SK-N-DZ (cell line): Measurements from ENCODE around the gene RNF157.
"Not testable (repeated sequence)": the region's sequence is repeated elsewhere in the genome, so short reads cannot be mapped to it uniquely, and the experiment has no call there.

Experiments used
- DNase-seq: peaks from one replicate; pipeline ENCODE4 v3.0.0-alpha.2; 2015; ENCODE audit warnings: low spot score

RNF157 gene

DNA sequence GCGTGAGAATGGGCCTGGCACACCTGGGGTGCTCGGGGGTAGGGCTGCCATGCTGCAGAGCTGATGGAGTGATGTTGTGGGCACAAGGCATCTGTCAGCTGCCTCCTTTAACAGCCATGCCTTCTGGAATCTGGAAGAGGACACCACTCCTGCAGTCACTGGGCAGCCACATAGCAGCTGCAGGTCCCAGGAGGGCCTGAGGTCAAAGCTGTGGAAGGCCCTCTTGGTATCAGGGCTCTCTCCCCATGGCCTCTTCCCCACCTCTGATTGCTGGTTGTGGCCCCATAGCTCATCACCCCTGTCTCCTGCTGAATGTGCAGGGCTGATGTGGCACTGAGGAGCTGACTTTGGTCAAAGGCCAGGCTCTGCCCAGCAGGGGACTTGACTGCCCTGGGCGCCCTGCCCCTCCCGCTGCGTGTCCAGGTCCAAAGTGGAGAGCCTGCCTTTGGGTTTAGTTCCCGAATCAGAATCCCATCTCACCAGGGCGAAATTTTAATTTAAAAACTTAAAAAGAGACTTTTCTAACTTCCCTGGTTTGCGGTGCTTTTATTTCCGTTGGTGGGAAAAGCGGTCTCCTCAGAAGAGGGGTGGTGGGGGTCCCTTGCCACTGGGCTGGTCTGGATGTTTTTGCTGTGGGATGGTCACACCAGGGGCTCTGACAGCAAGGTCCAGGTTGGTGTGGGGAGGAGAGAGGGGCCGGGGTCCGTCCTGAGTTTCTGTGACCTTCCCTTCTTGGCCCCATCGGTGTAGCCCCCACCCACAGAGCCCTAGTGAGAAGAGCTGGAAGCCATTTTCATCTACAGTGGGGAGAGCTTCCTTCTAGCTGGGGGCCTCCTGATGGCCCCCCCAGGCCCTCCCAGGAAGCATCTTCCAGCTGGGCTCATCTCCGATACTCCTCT is 30.7 kb upstream of the RNF157 start:
- DNase-seq: no peak

DNA sequence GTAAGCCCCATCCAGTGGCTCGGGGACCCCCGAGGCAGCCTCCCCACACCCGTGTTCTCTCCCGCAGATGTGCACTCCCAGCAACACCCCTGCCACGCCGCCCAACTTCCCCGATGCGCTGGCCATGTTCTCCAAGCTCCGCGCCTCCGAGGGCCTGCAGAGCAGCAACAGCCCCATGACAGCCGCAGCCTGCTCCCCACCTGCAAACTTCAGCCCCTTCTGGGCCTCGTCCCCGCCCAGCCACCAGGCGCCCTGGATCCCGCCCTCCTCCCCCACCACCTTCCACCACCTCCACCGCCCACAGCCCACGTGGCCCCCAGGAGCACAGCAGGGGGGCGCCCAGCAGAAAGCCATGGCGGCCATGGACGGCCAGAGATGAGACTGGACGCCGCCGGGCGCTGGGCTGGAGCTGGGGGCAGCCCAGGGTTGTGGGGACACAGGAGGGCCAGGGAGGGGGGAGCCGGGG is 29.9 kb upstream of the RNF157 start:
- no peak for DNase-seq

DNA sequence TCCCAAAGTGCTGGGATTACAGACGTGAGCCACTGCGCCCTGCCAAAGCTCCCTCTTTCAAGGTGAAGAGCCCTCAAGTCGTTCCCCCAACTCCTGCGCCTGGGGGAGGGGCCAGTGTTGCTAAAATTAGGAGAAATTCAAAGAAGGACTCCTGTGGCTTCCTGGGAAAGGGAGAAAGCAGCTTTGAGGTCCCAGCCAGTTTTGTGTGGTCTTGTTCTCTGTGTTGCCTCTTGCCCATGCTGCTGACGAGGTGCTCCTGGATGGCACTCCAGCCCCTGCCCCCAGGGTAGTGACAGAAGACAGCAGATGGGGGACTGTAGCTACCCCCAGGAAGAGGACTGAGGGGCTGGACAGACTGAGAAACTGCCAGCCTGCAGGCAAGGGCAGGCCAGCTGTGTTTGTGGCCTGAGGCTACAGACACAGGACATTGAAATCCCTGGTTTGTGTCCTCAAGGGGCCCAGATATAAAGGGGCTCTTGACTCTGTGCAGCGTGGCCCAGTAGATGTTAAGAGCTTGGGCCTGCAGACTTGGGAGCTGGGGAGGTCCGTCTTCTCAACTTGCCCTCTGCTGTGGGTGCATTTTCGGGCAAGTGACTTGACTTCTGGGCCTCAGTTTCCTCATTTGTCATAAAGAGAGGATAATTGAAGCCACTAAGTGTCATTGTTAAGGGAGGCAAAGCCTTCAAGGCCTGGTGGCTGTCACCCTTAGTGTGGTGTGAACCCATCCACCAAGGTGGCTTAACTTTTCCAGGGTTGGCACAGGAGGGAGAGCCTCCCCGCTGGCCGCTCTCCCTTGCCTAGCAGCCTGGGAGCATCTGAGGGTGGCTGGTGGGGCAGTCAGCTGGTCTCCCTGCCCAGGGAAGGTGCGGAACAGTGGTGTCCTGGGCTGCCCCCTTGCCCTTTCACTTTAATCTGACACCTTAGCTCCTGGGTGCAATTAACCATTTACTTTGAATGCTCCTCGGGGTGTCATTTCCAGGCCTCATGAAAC is 29.0 kb upstream of the RNF157 start:
- DNase-seq: no peak

GRCh38 chr17:76268015-76268749 is 27.9 kb upstream of the RNF157 start:
- DNase-seq: no peak

GRCh38 chr17:76267581-76268001 is 27.3 kb upstream of the RNF157 start:
- DNase-seq: not testable (repeated sequence)

- no peak for DNase-seq
These were observed 26.8 kb upstream of the RNF157 start for GRCh38 chr17:76267051-76267576.

- no peak for DNase-seq
These were observed 26.1 kb upstream of the RNF157 start for GRCh38 chr17:76266244-76266938.

DNA sequence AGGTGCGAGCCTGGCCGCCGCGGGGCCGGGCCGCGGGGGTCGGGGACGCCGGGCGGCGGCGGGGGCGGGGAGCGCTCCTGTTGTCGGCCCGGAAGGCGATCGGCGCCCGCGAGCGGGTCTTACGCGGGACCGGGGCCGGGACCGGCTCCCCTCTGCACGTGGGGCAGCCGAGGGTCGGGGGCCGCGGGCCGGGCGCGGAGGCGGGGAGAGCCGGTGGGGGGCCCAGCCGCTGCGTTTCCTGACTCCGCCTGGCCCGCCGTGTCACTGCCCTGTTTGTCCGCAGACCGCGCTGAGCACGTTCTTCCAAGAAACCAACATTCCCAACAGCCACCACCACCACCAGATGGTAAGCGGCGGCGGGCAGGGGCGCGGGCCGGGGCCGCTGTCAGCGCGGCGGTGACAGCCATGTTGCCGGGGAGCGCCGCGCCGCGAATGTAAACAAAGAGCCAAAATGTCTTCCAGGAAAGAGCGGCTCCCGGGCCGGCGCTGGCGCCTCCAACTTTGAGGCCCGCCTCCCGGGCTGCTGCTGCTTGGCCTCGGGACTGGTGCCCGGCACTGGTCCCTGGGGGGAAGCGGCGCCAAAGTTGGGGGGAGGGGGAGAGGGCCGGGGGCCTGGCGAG is 25.4 kb upstream of the RNF157 start:
- DNase-seq: no peak

DNA sequence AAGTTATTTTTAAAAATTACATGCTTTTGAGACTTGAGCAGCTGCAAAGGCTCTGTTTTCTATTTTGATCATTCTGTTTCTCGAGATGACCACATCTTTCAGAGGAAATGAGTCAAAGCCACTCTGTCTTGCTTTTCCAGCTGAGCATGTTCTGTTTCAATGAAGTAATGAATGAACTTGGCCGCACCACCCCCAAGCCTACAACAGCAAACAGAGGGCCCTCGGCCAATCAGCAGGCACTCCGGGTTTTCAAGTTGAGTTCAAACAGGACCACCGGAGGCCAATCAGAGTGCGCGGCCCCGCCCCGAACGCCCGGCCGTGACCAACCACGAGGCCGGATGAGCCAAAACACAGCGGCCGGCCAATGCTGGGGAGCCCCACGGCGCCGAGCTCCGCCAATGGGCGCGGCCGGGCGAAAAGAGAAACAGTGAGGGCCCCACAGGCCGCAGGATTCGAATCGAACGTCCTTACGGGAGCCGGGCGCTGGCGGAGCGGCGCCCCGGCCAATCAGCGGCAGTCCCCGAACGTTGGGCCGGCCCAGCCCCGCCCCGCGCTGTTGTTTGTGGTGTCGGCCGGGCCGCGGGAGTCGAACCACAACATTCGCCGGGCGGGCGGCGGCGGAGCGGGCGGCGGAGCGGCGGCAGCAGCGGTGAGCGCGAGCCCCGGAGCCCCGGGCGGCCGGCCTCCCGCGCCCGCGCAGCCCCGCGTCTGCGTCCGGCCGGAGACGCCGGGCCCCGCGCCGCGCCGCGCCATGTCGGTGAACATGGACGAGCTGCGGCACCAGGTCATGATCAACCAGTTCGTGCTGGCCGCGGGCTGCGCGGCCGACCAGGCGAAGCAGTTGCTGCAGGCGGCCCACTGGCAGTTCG is 24.7 kb upstream of the RNF157 start, which contains the start of gene UBALD2:
Gene UBALD2, plus strand, starts transcription at position 594 of the 869 bp plus-strand sequence. Its CDS starts 158 bp downstream, at position 752.
- DNase-seq: peak; percentile 99

- no peak for DNase-seq
These were observed 24.1 kb upstream of the RNF157 start for GRCh38 chr17:76264425-76264754.

DNA sequence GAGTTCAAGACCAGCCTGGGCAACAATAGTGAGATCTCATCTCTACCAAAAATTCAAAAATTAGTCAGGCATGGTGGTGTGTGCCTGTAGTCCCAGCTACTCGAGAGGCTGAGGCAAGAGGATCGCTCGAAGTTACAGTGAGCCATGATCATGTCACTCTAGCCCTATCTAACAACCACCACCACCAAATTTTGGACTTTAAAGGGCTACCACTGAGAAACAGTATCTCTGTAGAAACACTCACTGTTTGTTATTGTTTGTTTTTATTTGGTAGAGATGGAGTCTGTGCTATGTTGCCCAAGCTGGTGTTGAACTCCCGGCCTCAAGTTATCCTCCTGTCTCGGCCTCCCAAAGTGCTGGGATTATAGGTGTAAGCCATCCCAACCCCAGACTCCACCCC is 23.6 kb upstream of the RNF157 start:
- DNase-seq: no peak

- no peak for DNase-seq
These were observed 22.5 kb upstream of the RNF157 start for GRCh38 chr17:76262732-76263344.

- no peak for DNase-seq
These were observed 21.3 kb upstream of the RNF157 start for GRCh38 chr17:76261421-76262215.

DNA sequence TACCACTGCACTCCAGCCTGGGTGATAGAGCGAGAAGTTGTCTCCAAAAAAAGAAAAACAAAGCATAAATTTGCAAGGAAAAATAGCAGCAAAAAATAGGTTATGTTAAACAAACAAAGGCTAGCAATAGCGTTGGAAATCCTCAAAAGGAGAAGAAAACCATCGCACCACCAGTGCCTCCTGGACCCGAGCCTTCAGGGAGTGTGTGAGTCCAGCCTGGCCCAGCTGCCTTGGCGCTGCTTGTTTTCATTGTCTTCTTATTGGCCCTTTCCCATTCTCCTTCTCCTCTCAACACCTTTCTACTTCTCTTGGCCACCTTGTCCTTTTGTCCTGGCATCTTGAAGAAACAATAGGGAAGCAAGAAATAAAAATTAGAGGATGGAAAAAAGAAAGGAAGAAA is 20.4 kb upstream of the RNF157 start:
- no peak for DNase-seq

DNA sequence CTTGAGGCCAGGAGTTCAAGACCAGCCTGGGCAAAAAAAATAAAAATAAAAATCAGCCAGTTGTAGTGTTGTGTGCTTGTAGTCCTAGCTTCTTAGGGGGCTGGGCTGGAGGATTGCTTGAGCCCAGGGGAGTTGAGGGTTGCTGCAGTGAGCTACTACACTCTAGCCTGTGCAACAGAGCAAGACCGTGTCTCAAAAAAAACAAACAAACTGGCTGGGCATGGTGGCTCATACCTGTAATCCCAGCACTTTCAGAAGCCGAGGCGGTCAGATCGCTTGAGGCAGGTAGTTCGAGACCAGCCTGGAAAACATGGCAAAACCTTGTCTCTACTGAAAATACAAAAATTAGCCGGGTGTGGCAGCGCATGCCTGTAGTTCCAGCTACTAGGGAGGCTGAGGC is 19.9 kb upstream of the RNF157 start:
- DNase-seq: no peak

- not testable (repeated sequence) for DNase-seq
These were observed 16.2 kb upstream of the RNF157 start for GRCh38 chr17:76256430-76257050.

GRCh38 chr17:76255801-76256429 is 15.6 kb upstream of the RNF157 start:
- no peak for DNase-seq
